ENCODE measurements around the gene TPCN2.

TPCN2 gene

DNA sequence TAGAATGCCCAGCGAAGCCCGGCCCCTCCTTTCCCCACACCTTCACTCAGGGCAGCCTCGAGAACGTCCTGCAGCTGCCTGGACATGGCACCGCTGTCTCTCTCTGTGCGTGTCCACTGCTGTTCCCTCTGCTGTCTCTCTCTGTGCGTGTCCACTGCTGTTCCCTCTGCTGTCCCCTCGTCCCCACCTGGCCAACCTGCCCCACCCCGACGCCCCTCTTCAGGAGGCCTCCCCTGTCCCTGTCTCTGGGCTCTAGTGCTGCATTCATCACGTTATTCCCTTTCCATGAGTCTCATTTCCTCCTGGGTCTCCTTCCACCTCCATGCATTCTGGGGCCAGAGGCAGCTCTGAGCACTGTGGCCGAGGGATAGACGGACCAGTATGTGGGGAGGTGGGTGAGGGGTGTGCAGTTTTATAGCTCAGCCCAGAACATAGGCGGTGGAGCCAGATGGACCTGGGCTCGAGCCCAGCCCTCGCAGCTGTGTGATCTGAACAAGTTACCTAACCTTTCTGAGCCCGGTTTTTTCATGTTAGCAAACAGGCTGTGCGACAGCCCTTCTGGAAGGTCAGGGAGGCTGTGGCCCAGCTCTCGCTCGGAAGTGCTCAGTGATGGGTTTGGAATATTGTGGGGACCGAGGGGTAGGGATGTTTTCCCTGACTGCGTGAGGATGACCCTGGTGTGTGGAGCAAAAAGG lies 65.1 kb downstream of the TPCN2 start:
- DNase-seq (ENCODE audit: low read depth), result no peak

GRCh38 chr11:69114362-69114761 lies 65.6 kb downstream of the TPCN2 start:
- no peak for DNase-seq (ENCODE audit: low read depth)

GRCh38 chr11:69114811-69115523 lies 66.2 kb downstream of the TPCN2 start:
- no peak for DNase-seq (ENCODE audit: low read depth)

DNA sequence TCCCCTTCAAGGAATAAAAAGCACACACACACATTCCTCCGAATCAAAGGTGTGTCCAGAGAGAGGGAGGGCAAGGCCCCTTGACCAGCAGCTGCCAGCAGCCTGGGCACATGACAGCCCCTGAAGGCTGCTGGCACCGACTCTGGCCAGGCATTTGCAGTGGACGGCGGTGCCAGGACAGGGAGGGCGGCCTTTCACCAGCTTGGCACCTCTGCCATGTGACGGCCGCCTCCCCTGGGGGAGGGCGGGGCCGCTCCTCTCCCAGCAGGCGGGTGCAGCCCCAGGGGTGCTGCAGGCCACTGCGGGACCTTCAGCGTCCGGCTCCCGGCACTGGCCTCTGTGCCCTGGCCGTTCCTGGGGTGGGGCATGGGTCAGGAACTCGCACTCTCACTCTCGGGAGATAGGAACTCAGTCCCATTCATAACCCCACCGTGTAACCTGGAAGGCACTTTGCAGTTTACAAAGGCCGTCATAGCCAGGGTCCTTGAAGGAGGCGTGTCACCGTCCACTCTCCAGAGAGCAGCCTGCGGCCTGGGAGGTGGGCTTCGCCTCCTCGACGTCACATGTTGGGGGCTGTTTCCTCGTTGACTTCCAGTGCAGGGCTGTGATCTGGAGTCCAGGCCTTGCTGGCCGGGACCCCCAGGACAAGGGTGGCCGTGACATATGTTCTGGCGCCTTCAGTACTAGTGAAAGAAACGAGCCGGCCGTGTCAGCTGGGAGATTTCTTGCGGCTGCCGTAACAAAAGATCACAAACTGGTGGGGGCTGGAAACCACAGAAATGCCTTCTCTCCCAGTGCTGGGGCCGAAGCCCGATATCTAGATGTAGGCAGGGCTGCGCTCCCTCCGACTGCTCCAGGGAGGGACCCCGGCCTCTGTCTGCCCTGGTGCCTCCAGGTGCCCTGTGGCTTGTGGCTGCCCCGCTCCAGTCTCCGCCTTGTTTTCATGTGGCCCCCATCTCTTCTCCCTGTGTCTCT lies 67.1 kb downstream of the TPCN2 start:
- DNase-seq (ENCODE audit: low read depth), result no peak

- DNase-seq (ENCODE audit: low read depth), result no peak
Observed at GRCh38 chr11:69116671-69117070, 67.9 kb downstream of the TPCN2 start.

DNA sequence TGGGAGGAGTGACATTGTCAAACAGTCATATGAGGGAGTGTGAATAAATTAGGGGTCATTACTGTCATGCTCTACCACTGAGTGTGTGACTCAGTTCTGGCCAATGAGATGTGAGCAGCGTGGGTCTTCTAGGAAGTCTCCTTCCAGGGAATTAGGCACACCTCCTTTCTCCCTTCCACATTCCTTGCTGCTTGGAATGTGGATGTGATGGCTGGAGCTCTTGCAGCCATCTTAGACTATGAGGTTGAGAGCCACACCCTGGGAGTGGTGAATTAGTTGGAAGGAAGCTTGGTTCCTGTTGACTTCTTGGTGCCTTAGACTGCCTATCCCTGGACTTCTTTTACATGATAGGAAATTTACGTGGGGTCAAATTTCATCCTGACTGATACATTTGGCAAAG lies 70.5 kb downstream of the TPCN2 start:
- DNase-seq (ENCODE audit: low read depth), result no peak

- DNase-seq (ENCODE audit: low read depth), result no peak
Observed at GRCh38 chr11:69120096-69120875, 71.6 kb downstream of the TPCN2 start.

DNA sequence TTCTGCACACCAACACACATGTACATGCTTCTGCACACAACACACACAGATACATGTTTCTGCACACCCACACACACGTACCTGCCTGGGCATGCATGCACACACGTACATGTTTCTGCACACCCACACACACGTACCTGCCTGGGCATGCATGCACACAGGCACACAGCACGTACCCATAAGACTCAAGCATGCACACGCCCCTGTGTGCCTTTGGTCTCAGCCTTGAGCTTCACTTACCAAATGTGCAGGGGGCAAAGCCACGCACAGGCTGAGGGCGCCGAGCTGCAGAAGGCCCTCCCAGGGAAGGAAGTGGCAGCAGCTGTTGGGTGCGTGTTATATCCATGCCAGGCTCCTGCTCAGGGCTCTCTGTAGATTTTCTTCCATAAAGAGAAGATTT lies 72.3 kb downstream of the TPCN2 start:
- DNase-seq (ENCODE audit: low read depth), result no peak

DNA sequence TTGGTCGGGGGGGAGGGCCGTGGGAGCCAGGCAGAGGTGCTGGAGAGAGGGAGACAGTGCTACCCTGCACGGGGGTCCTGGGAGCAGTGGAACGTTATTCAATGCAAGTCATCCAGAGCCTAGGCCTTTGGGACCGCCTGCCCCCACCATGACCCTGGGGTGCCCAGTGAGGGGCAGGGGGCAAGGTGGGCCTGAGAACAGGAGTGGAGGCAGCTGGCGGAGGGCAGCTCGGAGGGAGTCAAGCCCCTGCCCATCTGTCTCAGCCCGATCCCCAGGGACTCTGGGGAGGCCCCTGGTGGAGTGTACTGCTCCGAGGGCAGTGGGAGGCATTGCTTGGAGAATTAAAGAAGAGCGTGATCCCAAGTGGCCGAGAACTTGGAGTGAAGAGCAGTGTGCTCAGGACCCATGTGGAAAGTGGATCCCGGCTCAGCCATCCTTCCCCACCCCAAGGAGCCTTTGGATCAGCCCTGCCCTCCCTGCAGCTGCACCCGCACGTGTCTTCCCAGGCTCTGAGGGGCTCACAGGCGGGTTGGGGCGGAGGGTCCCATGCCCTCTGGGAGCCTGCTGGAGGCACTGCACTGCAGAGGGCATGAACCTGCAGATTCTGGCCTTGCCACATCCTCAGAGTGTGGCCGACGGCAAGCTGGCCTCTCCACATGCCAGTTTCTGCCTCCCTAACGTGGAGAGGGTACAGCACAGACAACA lies 73.0 kb downstream of the TPCN2 start:
- no peak for DNase-seq (ENCODE audit: low read depth)

DNA sequence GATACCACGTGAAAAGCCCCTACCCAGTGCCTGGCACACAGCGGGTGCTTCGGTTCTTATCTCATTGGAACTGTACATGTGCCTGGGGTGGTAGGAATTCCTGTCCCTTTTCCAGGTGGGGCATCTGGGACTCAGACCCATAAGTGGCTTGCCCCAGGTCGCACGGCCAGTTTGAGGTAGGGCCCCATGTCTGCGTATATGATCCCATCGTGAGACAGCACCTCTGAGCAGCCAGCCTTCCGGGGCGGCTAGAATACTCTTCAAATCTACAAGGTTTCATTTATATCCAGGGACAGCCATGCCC lies 73.5 kb downstream of the TPCN2 start:
- no peak for DNase-seq (ENCODE audit: low read depth)

DNA sequence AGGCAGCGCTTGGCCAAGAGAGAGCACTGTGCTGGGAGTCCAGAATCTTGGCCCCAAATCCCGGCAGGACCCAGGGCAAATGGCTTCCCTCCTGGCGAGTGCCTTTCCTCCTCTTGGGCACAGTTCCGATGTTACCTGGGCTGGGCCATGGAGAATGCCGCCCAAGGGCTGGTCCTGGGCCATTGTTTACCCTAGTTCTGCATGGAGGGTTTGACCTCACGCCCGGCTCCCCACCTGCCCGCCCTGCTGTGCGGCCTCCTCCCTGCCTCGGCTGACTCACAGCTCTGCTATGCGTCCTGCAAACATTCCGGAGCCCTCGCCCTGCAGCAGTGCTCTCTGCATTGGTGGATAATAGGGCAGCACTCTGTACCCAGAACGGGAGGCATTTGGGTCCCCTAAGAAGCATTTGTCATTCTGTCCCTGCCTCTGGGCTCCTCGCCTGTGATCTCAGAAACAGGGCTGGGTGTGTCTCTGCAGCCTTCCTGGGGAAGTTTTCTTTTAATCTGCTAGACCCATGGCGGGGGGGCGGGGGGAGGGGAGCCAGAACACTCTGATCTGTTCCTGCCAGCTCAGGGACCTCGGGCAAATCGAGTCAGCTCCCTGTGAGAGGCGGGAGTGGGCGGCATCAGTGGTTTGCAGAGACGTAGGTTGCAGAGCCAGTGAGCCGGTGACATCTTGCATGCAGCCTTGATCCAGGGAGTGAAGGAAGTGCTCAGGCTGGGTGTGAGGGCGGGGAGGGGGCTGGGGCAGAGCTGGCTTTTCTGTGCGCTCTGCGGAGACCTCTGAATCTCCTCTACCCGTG lies 74.1 kb downstream of the TPCN2 start:
- DNase-seq (ENCODE audit: low read depth), result no peak

- no peak for DNase-seq (ENCODE audit: low read depth)
Observed at GRCh38 chr11:69123593-69124545, 75.1 kb downstream of the TPCN2 start.

- DNase-seq (ENCODE audit: low read depth), result no peak
Observed at GRCh38 chr11:69125861-69126260, 77.1 kb downstream of the TPCN2 start.

- DNase-seq (ENCODE audit: low read depth), result no peak
Observed at GRCh38 chr11:69126286-69126685, 77.6 kb downstream of the TPCN2 start.

DNA sequence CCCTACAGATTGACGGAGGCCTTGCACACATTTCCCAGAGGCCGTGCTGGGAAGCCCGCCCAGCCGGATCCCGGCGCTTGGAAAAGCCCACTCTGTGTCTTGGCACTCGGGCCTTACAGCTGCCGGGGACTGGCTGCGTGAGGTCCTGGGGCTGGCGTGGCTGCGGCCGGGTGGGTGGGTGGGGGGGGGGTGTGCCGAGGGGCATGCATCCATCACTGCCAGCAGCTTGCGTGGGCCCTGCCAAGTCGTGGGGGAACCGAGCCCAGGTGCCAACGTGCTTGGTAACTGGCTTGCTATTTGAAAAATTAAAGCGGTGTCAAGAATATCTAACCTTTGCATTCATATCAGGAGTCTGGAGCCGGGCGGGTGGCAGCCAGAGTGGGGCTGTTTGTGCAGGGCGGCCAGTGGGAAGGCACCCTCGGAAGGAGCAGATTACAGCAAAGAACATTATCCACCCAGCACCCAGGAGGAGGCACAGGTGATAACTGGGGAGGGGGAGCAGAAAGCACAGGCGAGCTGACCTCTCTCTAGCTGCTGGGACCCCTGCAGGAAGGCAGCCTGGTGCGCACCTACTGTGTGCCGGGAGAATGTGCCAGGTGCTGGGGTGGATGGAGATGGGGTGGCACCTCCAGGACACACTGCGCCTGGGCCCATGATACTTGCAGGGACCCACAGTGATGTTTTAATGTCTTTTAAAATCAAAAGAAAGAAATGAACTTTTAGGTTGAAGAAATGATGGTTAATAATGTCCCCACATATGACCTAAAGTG lies 78.5 kb downstream of the TPCN2 start:
- DNase-seq (ENCODE audit: low read depth), result no peak

GRCh38 chr11:69127884-69128283 lies 79.2 kb downstream of the TPCN2 start:
- no peak for DNase-seq (ENCODE audit: low read depth)

- DNase-seq (ENCODE audit: low read depth), result no peak
Observed at GRCh38 chr11:69129053-69129452, 80.3 kb downstream of the TPCN2 start.

DNA sequence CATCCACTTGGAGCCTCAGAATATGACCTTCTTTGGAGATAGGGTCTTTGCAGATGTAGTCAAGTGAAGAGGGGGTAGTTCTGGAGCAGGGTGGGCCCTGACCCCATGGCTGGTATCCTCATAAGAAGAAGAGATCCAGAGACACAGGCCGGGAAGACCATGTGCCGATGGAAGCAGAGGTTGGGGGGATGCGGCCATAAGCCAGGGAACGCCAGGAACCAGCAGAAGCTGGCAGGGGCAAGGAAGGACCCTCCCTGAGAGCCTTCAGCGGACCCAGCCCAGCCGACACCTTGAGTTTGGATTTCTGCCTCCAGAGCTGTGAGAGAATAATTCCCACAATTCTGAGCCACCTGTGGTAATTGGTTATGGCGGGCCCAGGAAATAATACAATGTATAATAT lies 80.9 kb downstream of the TPCN2 start:
- no peak for DNase-seq (ENCODE audit: low read depth)

DNA sequence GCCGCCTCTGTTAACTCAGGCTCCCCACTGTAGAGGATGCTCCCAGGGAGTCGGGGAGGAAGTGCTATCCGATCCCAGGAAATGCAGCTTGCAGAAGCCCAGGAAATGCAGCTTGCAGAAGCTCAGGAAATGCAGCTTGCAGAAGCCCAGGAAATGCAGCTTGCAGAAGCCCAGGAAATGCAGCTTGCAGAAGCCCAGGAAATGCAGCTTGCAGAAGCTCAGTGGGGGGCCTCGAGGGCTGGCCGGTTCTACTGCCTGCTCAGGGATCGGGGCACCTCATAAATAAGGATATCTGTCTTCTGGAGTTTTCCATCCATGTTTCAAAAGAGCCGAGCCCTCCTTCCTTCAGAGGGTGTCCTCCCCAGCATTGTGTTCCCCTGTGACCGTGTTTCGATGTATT lies 81.9 kb downstream of the TPCN2 start:
- DNase-seq (ENCODE audit: low read depth), result no peak
